ENCODE measurements around the gene UNC45A. TPM values are rescaled to one million over a fixed set of nuclear protein-coding genes. Genes with fewer than 3 reads are reported as not detected.

UNC45A gene
- total RNA-seq, 1 donor from 2014 or later: 48.9 TPM

- no peak for ATAC-seq
These were observed 26.9 kb downstream of the UNC45A start for GRCh38 chr15:90962021-90962420.

GRCh38 chr15:90966262-90966661 lies 31.2 kb downstream of the UNC45A start:
- ATAC-seq: no peak

GRCh38 chr15:90967206-90967605 lies 32.1 kb downstream of the UNC45A start:
- ATAC-seq: peak; percentile 75

- peak; percentile 66 for ATAC-seq
These were observed 33.3 kb downstream of the UNC45A start for GRCh38 chr15:90968434-90968833.

GRCh38 chr15:90970274-90970673 lies 35.2 kb downstream of the UNC45A start:
- no peak for ATAC-seq

- no peak for ATAC-seq
These were observed 37.0 kb downstream of the UNC45A start for GRCh38 chr15:90972133-90972532.

- no peak for ATAC-seq
These were observed 39.1 kb downstream of the UNC45A start for GRCh38 chr15:90974216-90974615.

GRCh38 chr15:90979582-90979981 lies 44.5 kb downstream of the UNC45A start:
- no peak for ATAC-seq

GRCh38 chr15:90981681-90982080 lies 46.6 kb downstream of the UNC45A start:
- ATAC-seq: no peak

GRCh38 chr15:90982135-90982534 lies 47.0 kb downstream of the UNC45A start:
- ATAC-seq: peak; percentile 37

GRCh38 chr15:90986790-90987507 lies 51.9 kb downstream of the UNC45A start:
- ATAC-seq: peak; percentile 63

GRCh38 chr15:90987561-90988141 lies 52.6 kb downstream of the UNC45A start:
- no peak for ATAC-seq

- ATAC-seq: no peak
These were observed 53.2 kb downstream of the UNC45A start for GRCh38 chr15:90988296-90988695.

- no peak for ATAC-seq
These were observed 54.1 kb downstream of the UNC45A start for GRCh38 chr15:90989040-90989768.

GRCh38 chr15:90990446-90990845 lies 55.4 kb downstream of the UNC45A start:
- no peak for ATAC-seq

- ATAC-seq: no peak
These were observed 56.7 kb downstream of the UNC45A start for GRCh38 chr15:90991587-90992285.

GRCh38 chr15:90994059-90994416 lies 59.0 kb downstream of the UNC45A start:
- peak; percentile 25 for ATAC-seq

GRCh38 chr15:90994417-90995311 lies 59.6 kb downstream of the UNC45A start, which contains the start of gene PRC1:
Gene PRC1 (minus strand): TSS chr15:90994535. CDS start chr15:90994417, 118 bp downstream.
- ATAC-seq: peak; percentile 99

GRCh38 chr15:90998737-90999136 lies 63.7 kb downstream of the UNC45A start:
- ATAC-seq: no peak

- no peak for ATAC-seq
These were observed 66.1 kb downstream of the UNC45A start for GRCh38 chr15:91001209-91001608.
